ENCODE results near the gene CANT1. TPM values are rescaled to one million over a fixed set of nuclear protein-coding genes. Genes with fewer than 3 reads are reported as not detected.

The CANT1 gene
- total and polyA plus RNA-seq, 2 of the 13 experiments (the other 11 are each of a cell fraction or from before 2014, with no cell fraction given): 34.1 to 42.1 TPM

- ATAC-seq (no peak), FAIRE-seq (no peak), DNase-seq (ENCODE audit: low spot score) (no peak)
- POLR2A ChIA-PET: interaction anchor here (3.2 to 3.9 kb wide), 2 partner anchors 20 to 27 kb away, joined by 11 to 22 read pairs; partner anchors contain the start of gene ENGASE
- intact Hi-C loops (cut with micrococcal nuclease; ENCODE audit: unreplicated experiment): no loop called here
- BruUV-seq (replicated peaks): no TSS peak
- TF ChIP-seq ZZZ3 (CRISPR knock-in tag; IDR thresholded peaks at IDR 0.05; ENCODE audit: borderline replicate concordance) (no peak), ZNF879 (CRISPR knock-in tag; IDR thresholded peaks at IDR 0.05) (no peak), POGK (CRISPR knock-in tag; conservative IDR thresholded peaks at IDR 0.05) (no peak), NR2F2 (IDR thresholded peaks at IDR 0.05; ENCODE audit: borderline replicate concordance, low read depth) (no peak), SKI (IDR thresholded peaks at IDR 0.05; ENCODE audit: partially characterized antibody) (no peak), ZNF7 (CRISPR knock-in tag; IDR thresholded peaks at IDR 0.05) (no peak), CHCHD3 (CRISPR knock-in tag; IDR thresholded peaks at IDR 0.05) (no peak)
- Histone ChIP-seq H3K4me1 (ENCODE audit: insufficient read depth, low read length) (peaks cover 29% of the 10 kb centered on the region), H3K79me2 (ENCODE audit: insufficient read depth, low read length) (no peaks in the 10 kb centered on the region), H3K36me3 (replicated peaks in 1 of 2; ENCODE audit: control insufficient read depth in 1 of 2, insufficient read depth in 2 of 2, low read length in 2 of 2) (no peaks in the 10 kb centered on the region), H3K4me2 (ENCODE audit: low read depth, low read length) (no peak overlapping the region), H3K9me3 (ENCODE audit: low read length) (no peaks in the 10 kb centered on the region), H3K4me3 (replicated peaks in 1 of 3; ENCODE audit: insufficient read depth in 1 of 3, low read depth in 2 of 3, low read length in 3 of 3) (no peak overlapping the region), H3K9ac (ENCODE audit: insufficient read depth, low read depth, low read length) (no peak overlapping the region), H2AFZ (ENCODE audit: low read length) (no peak overlapping the region), H3K27me3 (ENCODE audit: control insufficient read depth in 1 of 2, insufficient read depth in 2 of 2, low read length in 2 of 2) (peaks cover 21 to 74% of the 10 kb centered on the region in 2 experiments), H3K27ac (ENCODE audit: extremely low read length, insufficient read depth, low read length) (no peak overlapping the region), H4K20me1 (ENCODE audit: insufficient read depth, low read length) (no peaks in the 10 kb centered on the region; the same call in 1 of the 2 replicates)
- 64% methylated on average over 30 of the region's 30 CpGs for WGBS (ENCODE audit: low lambda C conversion rate)
- CTCF ChIA-PET (ENCODE audit: low intra/inter-chr PET ratio, low total read pairs): interaction anchor here (2.6 kb wide), 1 partner anchor 35 kb away, joined by 23 read pairs; no protein-coding TSS in a partner anchor
- in situ Hi-C loops (cut with HindIII; ENCODE audit: extremely low pct_ligation_motif_present, low pct_unique_long_range_greater_than_20kb): loop anchor here (5.0 kb wide), 1 partner anchor 35 kb away; no protein-coding TSS in a partner anchor
These were observed 37.8 kb upstream of the CANT1 start for GRCh38 chr17:79047291-79047920.
